Stimulated activated CD4-positive, alpha-beta T cell treated with anti-CD3 and anti-CD28 coated beads, TNF-alpha, amount 100 ng/mL, for 1 hour (primary cell): ENCODE results near the gene PYROXD2.

Source experiments
- DNase-seq, 3 donors: peaks; one replicate each; pipeline ENCODE4 v3.0.0-alpha.2; 2020; ENCODE audit warnings: low read depth in 3 of 3, low spot score in 1 of 3

Gene PYROXD2

DNA sequence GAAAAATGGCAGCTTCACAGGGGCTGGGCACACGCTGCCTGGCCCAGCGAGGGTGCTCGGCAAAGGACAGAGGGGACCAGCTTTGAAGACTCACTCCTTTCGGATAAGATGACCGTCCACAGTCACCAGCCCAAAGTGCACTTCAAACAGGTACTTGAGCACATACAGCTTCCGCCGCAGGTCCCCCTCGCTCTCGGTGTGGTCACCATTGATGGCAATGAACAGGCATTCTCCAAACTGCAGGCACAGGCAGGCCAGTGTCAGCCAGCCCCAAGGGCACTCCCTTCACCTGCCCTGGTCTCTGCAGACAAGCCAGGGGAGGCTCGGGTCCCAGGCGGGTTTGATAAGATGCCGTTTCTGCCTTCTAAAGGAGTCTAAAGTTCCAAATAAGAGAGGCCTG lies 20.2 kb upstream of the PYROXD2 start:
- DNase-seq, result no peak

DNA sequence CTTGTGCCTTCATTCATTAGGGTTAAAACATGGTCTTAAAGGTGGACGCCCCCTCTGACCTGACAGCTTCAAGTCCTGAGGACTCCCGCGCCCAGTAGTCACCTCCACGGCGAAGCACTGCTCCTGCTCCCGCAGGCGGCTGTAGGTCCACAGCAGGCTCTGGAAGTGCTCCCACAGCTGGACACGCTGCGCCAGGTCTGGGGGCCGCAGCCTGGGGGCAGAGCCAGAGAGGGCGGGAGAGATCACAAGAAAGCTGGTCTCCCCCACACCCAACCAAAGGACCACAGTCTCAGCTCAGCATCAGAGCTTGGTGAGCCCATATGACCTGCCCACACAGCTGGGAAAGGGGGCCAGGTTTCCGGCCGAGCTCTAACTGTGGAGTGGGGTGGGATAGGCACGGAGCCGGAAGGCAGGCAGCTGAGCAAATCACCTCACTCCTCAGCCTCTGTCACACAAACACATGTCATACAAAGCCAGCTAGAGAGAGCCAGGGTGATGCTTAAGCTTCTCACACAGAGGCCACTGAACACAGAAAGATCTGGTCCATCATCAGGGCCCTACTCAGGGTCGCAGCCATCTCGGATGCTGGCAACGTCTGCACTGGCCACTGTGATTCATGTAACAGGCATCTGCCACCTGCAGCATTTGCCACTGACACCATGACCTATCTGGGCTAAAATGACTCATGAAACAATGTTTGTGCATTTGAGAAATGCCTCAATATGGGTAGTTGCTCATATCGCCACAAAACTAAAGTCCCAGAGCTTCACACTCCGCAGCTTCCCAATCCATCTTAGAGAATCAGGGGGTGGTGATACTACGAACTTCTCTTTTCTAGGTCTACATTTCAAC lies 19.1 kb upstream of the PYROXD2 start:
- DNase-seq, result no peak

DNA sequence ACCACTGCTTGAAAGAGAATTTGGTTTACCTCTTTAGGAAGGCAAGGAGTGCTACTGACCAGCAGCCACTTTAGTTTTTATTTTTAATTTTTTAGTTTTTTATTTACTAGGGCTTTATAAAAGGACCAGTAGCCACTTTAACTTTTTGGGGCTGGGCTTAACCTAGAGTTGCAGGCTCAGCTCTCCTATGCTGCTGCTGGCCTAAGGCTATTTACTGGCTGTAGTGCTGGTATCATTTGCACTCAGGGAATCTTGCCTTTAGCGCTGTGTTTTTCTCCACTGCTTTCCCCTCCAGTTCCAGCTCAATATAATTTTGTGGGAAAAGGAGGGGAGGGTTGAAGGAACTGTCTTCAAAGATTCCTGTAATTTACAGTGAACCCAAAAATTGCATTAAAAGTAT lies 18.4 kb upstream of the PYROXD2 start:
- no peak for DNase-seq

DNA sequence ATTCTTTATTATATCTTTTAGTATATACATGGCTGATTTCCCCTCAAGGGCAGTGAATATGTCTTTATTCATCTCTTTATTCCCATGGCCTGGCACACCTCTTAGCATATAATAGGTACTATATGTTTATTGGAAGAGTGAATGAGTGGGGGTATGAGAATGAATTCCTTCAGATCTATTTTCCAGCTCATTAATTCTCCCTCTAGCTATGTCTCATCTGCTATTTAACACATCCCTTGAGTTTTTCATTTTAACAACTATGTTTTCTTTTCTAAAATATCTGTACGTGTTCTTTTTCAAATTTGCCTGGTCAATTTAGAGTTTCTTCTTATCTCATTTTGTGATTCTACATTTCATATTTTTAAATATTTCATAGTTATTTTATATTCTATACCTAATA lies 17.3 kb upstream of the PYROXD2 start:
- no peak for DNase-seq

DNA sequence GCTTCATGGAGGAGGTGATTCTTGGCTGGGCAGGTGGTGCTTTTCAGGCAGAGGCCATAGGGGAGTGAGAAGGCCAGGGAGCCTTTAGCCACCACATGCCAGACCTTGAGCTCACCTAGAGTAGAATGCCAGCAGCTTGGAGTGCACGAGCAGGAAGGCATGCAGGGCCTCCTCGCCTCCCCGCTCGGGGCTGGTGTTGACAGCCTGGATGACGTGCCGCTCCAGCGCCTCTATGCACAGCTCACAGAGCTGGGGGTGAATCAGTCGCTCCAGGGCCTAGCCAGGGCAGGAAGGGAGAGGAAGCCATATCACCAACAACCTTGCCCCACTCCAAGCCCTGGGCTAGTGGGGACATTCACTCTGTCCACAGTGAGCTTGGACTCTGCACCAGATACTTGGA lies 16.0 kb upstream of the PYROXD2 start:
- DNase-seq, result no peak

DNA sequence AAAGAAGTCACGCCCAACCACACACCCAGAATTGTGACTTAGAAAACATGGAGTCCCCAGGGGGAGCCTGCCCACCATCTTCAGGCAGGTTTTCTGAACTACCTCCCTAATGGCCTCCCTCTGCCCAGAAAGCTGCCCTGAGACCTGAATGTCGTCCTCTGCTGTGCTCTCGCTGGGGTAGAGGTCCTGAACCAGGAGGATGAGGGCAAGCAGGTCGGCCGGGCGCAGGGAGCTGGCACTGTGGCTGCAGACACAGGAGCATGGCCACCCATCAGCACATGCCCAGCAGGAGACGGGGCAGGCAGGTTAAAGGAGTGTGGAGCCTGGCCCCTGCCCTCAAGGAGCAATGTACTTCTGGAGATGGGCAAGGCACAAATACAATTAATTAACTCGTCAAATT lies 15.4 kb upstream of the PYROXD2 start:
- no peak for DNase-seq

DNA sequence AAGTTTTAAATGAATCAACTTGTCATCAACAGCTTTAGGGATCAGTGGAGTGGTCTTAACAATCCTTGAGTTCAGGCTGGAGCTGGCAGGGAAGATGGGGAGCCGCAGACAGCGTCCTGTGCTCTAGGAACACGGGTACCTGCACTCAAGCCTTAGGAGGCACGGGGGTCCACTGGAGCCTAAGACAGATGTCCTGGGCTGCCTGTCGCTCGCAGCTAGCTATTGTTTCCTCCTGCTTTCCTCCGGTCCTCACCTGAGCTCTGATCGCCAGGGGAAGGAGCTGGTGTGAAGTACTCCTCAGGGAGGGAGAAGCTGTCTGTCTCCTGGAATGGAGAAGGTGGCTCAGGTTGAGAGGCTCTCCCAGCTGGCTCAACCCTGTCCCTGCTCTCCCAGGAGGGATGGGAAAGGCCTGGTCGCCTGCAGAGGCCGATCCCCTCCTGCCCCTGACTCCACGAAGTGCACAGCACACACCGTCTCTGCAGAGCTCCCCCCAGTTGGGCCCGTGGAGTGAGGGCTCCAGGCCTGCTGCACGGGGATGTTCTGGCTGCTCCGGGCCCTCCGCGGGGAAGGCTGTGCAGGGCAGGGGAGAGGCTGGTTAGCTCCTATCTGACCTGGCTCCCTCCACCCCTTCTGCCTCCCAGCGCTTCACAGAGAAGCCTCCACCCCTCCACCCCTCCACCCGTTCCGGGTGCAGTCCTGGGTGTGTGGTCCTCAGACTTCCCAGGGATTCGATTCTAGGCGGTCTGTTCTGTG lies 14.5 kb upstream of the PYROXD2 start:
- DNase-seq, result no peak

DNA sequence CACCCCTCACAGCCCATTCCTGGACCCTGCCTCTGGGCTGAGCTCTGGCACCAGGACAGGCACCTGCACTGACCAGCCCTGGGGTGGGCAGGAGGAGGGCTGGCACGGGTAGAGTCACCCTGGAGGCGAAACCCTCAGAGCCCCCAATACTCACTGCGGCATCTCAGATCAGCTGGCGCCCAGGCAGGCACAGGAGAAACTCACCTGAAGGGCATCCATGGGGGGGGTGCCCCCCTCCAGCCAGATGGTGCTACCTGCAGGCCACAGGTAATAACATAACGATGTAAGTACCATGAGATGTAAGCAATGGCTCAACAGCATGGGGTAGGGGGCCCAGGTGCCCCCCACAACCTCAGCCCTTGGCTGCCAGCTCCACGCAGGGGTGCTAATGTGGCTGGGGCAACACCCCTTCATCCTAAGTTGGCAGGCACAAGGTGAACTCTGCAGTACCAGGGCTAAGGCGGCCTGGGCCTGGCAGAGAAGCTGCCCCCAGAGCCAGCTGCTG lies 12.1 kb upstream of the PYROXD2 start:
- DNase-seq, result no peak

DNA sequence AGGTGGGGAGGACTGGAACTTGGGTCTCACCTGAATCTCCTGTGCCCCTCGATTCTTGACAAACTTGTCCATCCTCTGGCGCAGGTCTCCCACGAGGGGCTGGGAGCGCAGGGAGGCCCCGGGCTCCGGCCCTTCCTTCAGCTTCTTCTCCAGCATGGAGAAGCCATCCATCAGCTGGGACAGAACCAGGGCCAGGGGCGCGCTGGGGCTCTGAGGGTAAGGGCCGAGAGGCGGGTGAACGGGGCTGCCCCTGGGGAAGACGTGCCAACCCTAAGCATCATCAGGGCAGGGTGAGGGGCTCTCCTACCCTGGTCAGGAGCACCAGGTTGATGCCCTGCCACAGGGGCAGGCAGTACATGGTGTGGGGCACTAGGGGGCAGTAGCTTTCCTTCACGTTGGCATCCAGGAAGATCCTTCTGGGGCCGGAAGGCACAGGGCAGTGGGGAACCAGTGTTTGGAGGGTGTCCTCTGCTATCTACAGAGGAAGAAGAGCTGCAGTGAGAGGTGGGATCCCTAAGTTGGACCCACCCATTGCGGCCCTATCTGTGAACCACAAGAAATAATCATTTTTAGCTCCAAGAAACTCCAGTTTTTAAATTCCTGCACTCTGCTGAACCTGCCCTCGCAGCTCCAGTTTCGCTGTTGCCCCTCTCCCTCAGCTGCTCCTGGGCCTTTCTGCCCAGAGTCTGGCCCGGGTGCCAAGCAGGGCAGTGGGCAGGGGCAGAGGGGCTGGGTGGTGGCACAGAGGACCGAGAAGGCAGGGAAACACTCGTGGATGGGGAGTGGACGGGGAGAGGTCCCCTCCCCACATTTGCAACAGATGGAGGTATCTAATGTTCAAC lies 10.8 kb upstream of the PYROXD2 start:
- DNase-seq, result peak in 1 of 3 donors; percentile 31

DNA sequence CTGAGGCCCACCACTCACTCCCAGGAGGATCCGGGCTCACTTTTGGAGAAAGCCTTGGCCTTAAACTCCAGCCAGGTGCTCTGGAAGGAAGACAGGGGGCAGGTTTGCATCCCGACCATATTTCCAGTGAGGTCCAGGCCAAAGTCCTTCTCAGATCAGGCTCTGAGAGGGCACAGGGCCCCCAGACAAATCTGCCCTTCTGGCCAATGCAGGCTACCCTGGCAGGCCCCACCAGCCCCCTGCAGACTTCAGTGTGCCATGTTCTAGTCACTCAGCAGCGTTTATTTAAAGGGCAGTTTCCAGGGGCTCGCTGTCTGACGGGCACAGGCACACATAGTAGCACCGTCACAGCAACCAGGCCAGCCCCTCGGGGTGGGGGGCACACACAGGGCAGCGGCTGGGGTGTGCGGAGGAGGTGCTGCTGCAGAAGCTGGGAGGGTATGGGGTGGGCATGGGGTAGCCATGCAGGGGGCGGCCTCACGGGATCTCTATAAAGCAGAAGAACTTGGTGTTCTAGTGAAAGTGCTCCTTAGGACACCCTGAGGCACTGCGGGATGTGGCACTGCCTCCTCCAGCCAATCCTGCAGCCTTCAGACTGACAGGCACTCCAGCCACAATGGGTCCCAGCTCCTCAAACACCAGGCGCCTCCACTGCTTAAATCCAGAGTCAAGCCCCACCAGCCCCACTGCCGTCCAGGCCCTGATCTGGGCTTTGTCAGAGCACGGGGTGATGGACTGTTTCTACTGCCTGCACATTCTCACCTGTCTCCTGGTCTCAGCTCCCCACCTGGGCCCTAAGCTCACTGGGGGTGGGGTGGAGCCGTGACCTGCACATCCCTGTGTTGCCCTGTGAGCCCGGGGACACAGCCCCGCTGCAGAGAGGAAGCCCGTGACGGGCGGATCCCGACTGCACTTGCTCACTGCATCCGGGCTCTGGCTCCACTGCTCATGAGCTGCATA lies 9.6 kb upstream of the PYROXD2 start:
- DNase-seq, result no peak

DNA sequence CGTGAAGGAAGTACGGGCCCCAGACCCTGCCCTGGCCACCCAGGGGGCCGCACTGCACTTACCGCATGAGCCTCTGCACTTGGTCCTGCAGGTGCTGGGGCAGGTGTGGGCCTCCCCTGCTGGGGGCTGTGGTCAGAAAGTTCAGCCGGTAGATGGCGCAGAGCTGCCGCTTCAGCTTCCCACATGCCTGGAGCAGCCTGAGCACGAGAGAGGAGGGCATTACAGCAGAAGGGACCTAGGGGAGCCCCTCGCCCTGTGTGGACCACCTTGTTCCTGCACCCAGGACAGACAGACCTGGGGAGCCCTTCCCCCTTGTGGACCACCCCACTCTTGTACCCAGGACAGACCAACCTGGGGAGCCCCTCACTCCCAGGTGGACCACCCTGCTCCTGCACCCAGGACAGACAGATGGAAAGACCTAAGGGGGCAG lies 8.7 kb upstream of the PYROXD2 start:
- DNase-seq, result no peak

DNA sequence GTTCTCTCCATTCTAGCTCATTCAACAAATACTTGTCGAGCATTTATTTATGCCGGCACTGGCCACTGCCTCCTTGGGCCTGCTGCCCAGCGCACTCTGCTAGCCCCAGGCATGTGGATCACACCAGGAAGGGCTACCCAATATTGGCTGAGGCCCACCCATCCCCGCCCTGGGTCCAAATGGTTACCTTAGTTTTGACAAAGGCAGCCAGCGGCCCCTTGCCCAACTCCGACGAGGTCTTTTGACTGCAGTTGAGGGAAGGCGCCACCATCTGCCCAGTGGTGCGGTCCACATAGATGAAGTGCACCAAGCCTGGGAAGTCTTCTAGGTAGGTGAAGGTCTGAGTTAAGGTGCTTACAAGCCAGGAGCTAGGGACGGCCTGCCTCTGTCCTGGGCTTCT lies 7.2 kb upstream of the PYROXD2 start:
- DNase-seq, result no peak

DNA sequence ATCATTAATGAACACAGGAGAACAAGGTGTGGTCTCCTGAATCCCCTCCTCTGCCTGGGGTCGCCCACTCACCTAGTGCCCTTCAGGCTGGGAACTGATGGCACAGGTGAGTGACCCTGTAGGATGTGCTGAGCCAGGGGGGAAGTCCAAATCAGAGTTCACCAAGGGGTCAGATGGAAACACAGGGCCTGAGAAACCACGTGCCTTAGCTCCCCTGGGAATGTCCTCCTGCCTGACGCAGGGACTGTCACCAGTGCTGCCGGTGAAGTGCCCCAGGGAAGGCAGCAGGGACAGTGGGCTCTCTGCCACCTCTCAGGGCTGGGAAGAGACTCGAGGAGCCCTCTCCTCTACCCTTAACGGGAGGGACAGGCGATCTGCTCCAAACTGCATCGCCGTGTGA lies 5.8 kb upstream of the PYROXD2 start:
- DNase-seq, result no peak

DNA sequence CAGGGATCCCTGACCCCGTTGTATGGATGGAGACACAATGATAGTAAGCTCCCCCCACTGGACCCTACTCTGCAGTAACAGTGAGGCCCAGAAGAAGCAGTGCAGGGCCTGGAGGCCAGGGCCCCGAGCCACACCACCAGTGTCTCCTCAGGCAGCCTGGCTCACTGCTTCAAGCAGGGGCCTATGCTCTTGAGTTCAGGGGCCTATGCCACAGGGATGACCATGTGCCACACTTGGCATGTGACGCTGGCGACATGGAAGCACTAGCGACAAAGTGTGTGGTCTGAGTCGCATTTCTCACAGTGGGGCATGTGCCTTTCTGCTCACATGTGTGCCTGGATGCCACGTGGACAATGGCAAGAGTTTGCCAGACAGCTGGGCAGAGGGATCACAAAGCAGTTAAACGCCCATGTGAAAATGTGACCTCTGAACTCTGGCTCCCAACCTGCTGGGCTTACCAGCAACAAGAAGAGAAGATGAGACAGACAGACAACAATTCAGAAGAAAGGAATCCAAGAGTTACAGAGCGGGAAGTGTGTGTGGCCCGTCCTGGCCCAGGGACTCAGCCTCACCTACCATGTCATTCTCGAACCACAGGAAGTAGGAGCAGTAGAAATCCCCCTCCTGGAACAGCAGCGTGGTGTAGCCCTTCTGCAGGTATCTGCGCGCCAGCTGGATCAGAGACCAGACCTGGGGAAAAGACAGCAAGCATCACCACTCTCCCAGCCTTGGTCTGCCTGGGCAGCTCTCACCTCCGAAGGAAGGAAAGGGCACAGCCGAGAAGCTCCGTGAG lies 4.7 kb upstream of the PYROXD2 start:
- no peak for DNase-seq

DNA sequence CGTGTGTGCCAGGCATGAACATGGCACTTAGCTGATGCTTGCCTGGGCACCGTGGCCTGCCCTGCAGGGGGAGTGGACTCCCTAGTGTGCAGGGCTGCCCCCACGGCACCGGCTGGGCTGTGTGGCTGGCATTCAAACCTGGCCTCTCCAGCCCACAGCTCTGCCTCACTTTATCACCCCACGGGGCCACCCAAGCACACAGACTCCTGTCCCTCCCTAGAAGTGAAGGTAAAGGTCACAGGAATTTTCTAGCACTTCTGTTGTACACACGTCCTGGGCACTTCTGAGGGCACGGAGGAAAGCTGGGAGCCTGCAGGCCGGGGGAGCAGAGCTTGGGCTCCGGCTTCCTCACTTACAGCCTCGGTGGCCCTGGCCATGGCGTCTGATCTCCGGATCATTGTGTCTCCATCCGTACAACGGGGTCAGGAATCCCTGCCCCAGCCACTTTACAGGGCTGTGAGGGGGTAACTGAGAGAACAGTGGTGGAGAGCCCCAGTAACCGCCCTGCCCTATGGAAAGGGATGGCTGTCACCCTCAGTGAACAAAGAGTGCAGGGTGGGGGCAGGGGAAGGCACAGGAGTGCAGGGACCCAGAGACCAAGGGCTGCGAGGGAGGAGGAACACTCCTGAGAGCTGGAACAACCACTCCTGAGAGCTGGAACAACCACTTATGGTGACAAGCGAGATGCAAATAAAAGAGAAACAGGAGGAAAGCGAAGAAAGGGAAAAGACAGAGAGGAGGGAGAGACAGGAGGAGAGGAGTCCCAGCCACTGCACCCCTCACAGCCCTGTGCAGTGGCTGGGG lies 3.9 kb upstream of the PYROXD2 start:
- no peak for DNase-seq

DNA sequence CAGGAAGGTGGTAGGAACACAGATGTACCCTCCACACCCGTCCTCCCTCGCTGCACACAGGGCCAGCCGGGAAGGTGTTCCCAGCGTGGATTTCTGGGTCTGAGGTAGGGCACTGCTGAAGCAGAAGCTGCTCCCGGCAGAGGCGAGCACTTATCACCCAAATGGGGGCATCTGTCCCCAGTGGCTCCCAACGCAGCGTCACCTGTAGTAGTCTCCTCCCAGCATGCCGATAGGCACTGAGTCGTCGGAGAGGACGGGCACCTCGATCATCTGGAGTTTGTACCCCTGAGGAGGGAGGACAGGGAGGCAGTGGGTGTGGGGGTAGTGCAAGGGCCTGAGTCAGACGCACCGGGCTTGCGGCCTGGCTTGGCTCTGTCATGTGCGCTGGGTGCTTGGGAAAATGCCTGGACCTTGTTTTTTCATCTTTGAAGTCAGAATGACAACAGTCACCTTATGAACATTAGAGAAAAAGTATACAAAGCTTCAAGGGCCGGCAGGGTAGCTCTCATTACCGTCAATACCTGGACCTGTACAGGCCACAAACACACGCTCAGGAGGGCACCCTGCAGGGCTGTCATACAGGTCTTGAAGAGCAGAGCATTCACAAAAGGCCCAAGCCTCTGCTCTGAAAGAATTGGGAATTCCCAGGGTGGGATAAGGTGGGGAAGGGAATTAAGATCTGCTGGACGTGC lies 3.1 kb upstream of the PYROXD2 start:
- no peak for DNase-seq

DNA sequence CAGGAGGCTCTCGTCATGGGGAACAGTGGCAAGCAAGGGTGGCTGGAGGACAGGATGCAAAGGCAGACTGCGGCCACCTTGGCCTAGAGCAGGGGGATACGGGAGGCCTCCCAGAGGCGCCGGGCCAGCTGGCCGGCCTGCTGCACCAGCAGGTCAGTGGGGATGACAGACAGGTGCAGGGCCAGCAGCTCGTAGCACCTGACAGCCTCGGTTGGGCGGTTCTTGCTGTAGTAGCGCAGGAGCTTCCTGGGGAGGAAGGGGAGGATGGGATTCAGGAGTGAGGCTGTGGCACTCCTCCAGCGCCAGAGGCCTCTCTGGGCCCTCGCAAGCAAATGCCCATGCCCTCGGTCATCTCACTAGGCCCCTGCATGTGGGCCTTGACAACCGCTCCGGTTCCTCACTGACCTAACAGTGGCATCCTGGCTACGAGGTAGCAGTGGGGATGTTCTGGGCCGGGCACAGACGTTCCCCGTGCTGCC lies 2.5 kb upstream of the PYROXD2 start:
- DNase-seq, result no peak
